SH-SY5Y (cell line): ENCODE data around the gene PIM1.

Experiments
- GATA2 ChIP-seq: IDR thresholded peaks from 2 replicates; pipeline ENCODE4 v1.6.1; 2011; ENCODE audit warnings: mild to moderate bottlenecking, low read depth, low read length
- GATA3 ChIP-seq: IDR thresholded peaks from 2 replicates; pipeline ENCODE4 v1.6.1; 2011; ENCODE audit warnings: low read depth, mild to moderate bottlenecking, low read length, moderate library complexity

DNA sequence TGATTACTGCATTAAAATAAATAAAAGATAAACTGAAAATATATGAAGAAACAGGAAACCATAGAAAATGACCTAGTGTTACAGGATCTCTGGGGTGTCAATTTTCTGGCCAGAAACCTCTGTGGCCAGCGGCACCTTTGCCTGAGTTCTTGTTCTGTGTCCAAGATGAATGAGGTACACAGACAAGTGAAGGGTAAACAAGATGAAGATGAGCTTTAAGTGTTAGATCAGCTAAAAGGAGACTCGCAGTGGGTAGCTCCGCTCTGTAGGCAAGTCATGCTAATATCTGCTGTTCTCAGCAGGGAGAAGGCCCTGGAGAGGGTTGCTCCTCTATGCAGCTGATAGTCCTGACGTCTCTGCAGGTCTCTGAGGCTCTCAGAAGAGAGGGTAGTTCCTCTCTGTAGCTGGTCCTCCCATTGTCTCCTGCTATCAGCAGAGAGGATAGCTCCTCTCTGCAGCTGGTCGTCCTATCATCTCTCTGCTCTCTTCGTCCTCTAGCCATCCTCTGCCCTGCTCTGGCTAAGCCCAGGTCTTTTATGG, 51.7 kb downstream of the PIM1 start:
- TF ChIP-seq GATA3: no peak
- TF ChIP-seq GATA2: no peak
